A549 (cell line): ENCODE results near the gene PLEKHA7. TPM values are rescaled to one million over a fixed set of nuclear protein-coding genes. Genes with fewer than 3 reads are reported as not detected.
"Not testable (repeated sequence)": the region's sequence is repeated elsewhere in the genome, so short reads cannot be mapped to it uniquely, and the experiment has no call there.

ENCODE experiments used
- ATAC-seq, 2 experiments: fragments of 200-7000 bp in 1 of 2; fragments of >200 bp in 1 of 2; cut with Nextera tagmentation in 1 of 2; cut with Tn5 transposase in 1 of 2; 3 replicates each; pipeline versions ENCODE4 v1.8.0 to v1.9.1; 2018 to 2020; ENCODE audit warnings: mild to moderate bottlenecking in 1 of 2, moderate library complexity in 1 of 2
- CTCF ChIA-PET: fragments of 300-600 bp; sonication (Branson Sonifier 250); formaldehyde crosslinking; extraction: SDS; loops from one replicate; lab custom pipeline; 2021; ENCODE audit warnings: antibody characterized with exemption, inconsistent platforms; lab: Yijun Ruan, JAX
- POLR2A ChIA-PET: fragments of 350-600 bp; formaldehyde crosslinking; extraction: SDS; loops from one replicate; lab custom pipeline; 2021; ENCODE audit warnings: antibody characterized with exemption, inconsistent platforms; lab: Yijun Ruan, JAX
- DNase-seq, 2 experiments: peaks; one replicate each; pipeline versions ENCODE4 v3.0.0 to v3.0.0-alpha.2; 2011 to 2016; ENCODE audit warnings: low read depth in 1 of 2, low spot score in 1 of 2
- FAIRE-seq: peaks from 2 replicates; lab custom pipeline; 2011; peaks lifted over from hg19 to GRCh38; lab: Jason Lieb, UNC
- H3K27ac ChIP-seq, 2 experiments: fragments of >200 bp; sonication (Bioruptor Twin); formaldehyde crosslinking; 3 replicates each; pipeline ENCODE4 v1.5.1; 2016 to 2017
- H3K4me1 ChIP-seq: fragments of >200 bp; sonication (Bioruptor Twin); formaldehyde crosslinking; 3 replicates; pipeline ENCODE4 v1.6.1; 2016
- H3K4me2 ChIP-seq: fragments of >200 bp; sonication (Bioruptor Twin); formaldehyde crosslinking; 3 replicates; pipeline ENCODE4 v1.6.1; 2016
- H3K4me3 ChIP-seq: fragments of >200 bp; sonication (Bioruptor Twin); formaldehyde crosslinking; 3 replicates; pipeline ENCODE4 v1.5.1; 2016
- H3K9me3 ChIP-seq: fragments of >200 bp; sonication (Bioruptor Twin); formaldehyde crosslinking; 3 replicates; pipeline ENCODE4 v1.6.1; 2016
- BHLHE40 ChIP-seq: IDR thresholded peaks from 2 replicates; pipeline ENCODE4 v1.6.1; 2012; ENCODE audit warnings: low read depth, low read length, inconsistent platforms
- CEBPB ChIP-seq, 2 experiments: fragments of >200 bp in 1 of 2; sonication (Bioruptor Twin) in 1 of 2; formaldehyde crosslinking in 1 of 2; IDR thresholded peaks; 2 replicates each; pipeline ENCODE4 v1.6.1; 2012 to 2016
- CHD2 ChIP-seq: fragments of 150-350 bp; IDR thresholded peaks from 2 replicates; pipeline ENCODE4 v1.6.1; 2014; ENCODE audit warnings: low read length; ENCODE audit not compliant: partially characterized antibody
- CTCF ChIP-seq: fragments of >200 bp; sonication (Bioruptor Twin); formaldehyde crosslinking; IDR thresholded peaks from 3 replicates; pipeline ENCODE4 v1.5.1; 2016
- EHMT2 ChIP-seq: fragments of 200-600 bp; sonication (generic); IDR thresholded peaks from 2 replicates; pipeline ENCODE4 v1.6.1; 2016; ENCODE audit warnings: antibody characterized with exemption, low read depth, mild to moderate bottlenecking, moderate library complexity
- ELK1 ChIP-seq: fragments of 150-350 bp; IDR thresholded peaks from 2 replicates; pipeline ENCODE4 v1.6.1; 2014; ENCODE audit warnings: low read depth, mild to moderate bottlenecking, low read length
- FOSB ChIP-seq: fragments of 250-450 bp; sonication (Bioruptor Pico); IDR thresholded peaks from 2 replicates; pipeline ENCODE4 v1.5.0; 2020; ENCODE audit warnings: mild to moderate bottlenecking, moderate library complexity
- FOXS1 ChIP-seq: fragments of 250-450 bp; sonication (Bioruptor Pico); IDR thresholded peaks from 2 replicates; pipeline ENCODE4 v1.5.0; 2020; ENCODE audit warnings: mild to moderate bottlenecking, moderate library complexity
- HES2 ChIP-seq: fragments of >200 bp; sonication (Bioruptor Twin); formaldehyde crosslinking; IDR thresholded peaks from 2 replicates; pipeline ENCODE4 v1.6.1; 2016
- JUN ChIP-seq, 2 experiments: fragments of >200 bp; sonication (Bioruptor Twin); formaldehyde crosslinking; IDR thresholded peaks; 2 replicates in 1 of 2; 3 replicates in 1 of 2; pipeline ENCODE4 v1.6.1; 2016 to 2017
- JUNB ChIP-seq: fragments of >200 bp; sonication (Bioruptor Twin); formaldehyde crosslinking; IDR thresholded peaks from 2 replicates; pipeline ENCODE4 v1.6.1; 2016
- MAZ ChIP-seq: fragments of 150-350 bp; IDR thresholded peaks from 2 replicates; pipeline ENCODE4 v1.6.1; 2014; ENCODE audit warnings: antibody characterized with exemption, low read depth, low read length, borderline replicate concordance
- RAD21 ChIP-seq, 2 experiments: fragments of >200 bp in 1 of 2; sonication (Bioruptor Twin) in 1 of 2; formaldehyde crosslinking in 1 of 2; IDR thresholded peaks in 1 of 2; conservative IDR thresholded peaks in 1 of 2; 2 replicates in 1 of 2; 3 replicates in 1 of 2; pipeline ENCODE4 v1.6.1; 2012 to 2018; ENCODE audit warnings: inconsistent platforms in 1 of 2
- SMC3 ChIP-seq: fragments of >200 bp; sonication (Bioruptor Twin); formaldehyde crosslinking; IDR thresholded peaks from 3 replicates; pipeline ENCODE4 v1.6.1; 2018; ENCODE audit warnings: inconsistent platforms
- SREBF2 ChIP-seq: fragments of 450-650 bp; IDR thresholded peaks from 2 replicates; pipeline ENCODE4 v1.6.1; 2014; ENCODE audit warnings: mild to moderate bottlenecking, moderate library complexity
- ZNF302 ChIP-seq: fragments of 250-450 bp; sonication (Bioruptor Pico); IDR thresholded peaks from 2 replicates; pipeline ENCODE4 v1.9.0; 2021; ENCODE audit warnings: inconsistent platforms, mild to moderate bottlenecking, moderate library complexity
- WGBS: methylation state at CpG from one replicate; pipeline ENCODE4 v1.1.6; 2017; ENCODE audit errors: missing lambda C conversion rate; 5-methylcytosine and 5-hydroxymethylcytosine counted together
- polyA minus RNA-seq: library from RNA; depleted of rRNA, polyadenylated mRNA; stranded (reverse); fragments of >200 nt; gene quantifications from 2 replicates; pipeline ENCODE4 v1.2.3, GENCODE V29; 2011; rRNA and poly(A)+ RNA removed
- polyA plus RNA-seq, 4 experiments: library from polyadenylated mRNA; depleted of rRNA in 3 of 4; stranded (reverse); fragments of >200 nt; fragmentation: RNase III in 1 of 4; extraction: RNeasy Plus Mini Kit Qiagen cat#74134 plus additional on column Dnase treatment in 1 of 4; gene quantifications; 2 replicates in 3 of 4; 3 replicates in 1 of 4; pipeline ENCODE4 v1.2.3, GENCODE V29; 2011 to 2017

The PLEKHA7 gene, protein sequence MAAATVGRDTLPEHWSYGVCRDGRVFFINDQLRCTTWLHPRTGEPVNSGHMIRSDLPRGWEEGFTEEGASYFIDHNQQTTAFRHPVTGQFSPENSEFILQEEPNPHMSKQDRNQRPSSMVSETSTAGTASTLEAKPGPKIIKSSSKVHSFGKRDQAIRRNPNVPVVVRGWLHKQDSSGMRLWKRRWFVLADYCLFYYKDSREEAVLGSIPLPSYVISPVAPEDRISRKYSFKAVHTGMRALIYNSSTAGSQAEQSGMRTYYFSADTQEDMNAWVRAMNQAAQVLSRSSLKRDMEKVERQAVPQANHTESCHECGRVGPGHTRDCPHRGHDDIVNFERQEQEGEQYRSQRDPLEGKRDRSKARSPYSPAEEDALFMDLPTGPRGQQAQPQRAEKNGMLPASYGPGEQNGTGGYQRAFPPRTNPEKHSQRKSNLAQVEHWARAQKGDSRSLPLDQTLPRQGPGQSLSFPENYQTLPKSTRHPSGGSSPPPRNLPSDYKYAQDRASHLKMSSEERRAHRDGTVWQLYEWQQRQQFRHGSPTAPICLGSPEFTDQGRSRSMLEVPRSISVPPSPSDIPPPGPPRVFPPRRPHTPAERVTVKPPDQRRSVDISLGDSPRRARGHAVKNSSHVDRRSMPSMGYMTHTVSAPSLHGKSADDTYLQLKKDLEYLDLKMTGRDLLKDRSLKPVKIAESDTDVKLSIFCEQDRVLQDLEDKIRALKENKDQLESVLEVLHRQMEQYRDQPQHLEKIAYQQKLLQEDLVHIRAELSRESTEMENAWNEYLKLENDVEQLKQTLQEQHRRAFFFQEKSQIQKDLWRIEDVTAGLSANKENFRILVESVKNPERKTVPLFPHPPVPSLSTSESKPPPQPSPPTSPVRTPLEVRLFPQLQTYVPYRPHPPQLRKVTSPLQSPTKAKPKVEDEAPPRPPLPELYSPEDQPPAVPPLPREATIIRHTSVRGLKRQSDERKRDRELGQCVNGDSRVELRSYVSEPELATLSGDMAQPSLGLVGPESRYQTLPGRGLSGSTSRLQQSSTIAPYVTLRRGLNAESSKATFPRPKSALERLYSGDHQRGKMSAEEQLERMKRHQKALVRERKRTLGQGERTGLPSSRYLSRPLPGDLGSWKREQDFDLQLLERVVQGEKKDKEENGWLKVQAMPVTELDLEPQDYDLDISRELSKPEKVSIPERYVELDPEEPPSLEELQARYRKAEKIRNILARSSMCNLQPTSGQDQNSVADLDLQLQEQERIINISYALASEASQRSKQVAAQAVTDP
- polyA plus RNA-seq (2011; rRNA removed) = 8.7 and 15.3 TPM in 2 replicates
- polyA plus RNA-seq (2012; cell fraction: cytosol; rRNA removed) = 9.6 and 12.8 TPM in 2 replicates
- polyA plus RNA-seq (2012; cell fraction: nucleus; rRNA removed) = 38.1 and 47.3 TPM in 2 replicates
- 12.8 to 13.9 TPM (median 13.8 TPM) in 3 replicates for polyA plus RNA-seq (2017; fragmentation: RNase III; extraction: RNeasy Plus Mini Kit Qiagen cat#74134 plus additional on column Dnase treatment)
- polyA minus RNA-seq = 10.0 and 12.1 TPM in 2 replicates

GRCh38 chr11:17014321-17014832 lies at the start of gene PLEKHA7:
PLEKHA7 (minus strand) TSS chr11:17014414; CDS start chr11:17014401, 13 bp downstream.
- peak within 1 kb of the TSS; percentile 69 for H3K4me3 ChIP-seq
- ChIA-PET CTCF (interaction anchor here (0.7 to 3.0 kb wide), 18 partner anchors 11 to 252 kb away, joined by 3 to 21 read pairs (median 4); no protein-coding TSS in a partner anchor), POLR2A (interaction anchor here (1.2 to 3.9 kb wide), 2 partner anchors 23 to 63 kb away, joined by 3 to 37 read pairs; partner anchors contain the start of gene RPS13)
- peak within 1 kb of the TSS; percentile 95 for H3K27ac ChIP-seq
- 0% methylated on average over 1 of the region's 76 CpGs for WGBS
- FAIRE-seq = no peak
- H3K9me3 ChIP-seq = no peaks in the 10 kb centered on the region
- H3K4me2 ChIP-seq = peak within 1 kb of the TSS; percentile 79
- peak; percentile 22 to 38 for DNase-seq
- peak; percentile 0 to 46; a peak in 4 of 6 replicates for ATAC-seq
- peaks cover 47% of the 10 kb centered on the region for H3K4me1 ChIP-seq
- TF ChIP-seq FOXS1 (CRISPR knock-in tag) (no peak), ELK1 (no peak), MAZ (no peak), CHD2 (no peak), JUN (IDR thresholded peaks at IDR 0.05) (peak in 1 of 2 experiments; percentile 49; a peak in 1 of 5 replicates)
- TF ChIP-seq, all 56 proteins: peak for 1

GRCh38 chr11:17063171-17064002 lies 49.2 kb upstream of the PLEKHA7 start:
- FAIRE-seq = no peak
- ChIA-PET CTCF (interaction anchor here (0.7 to 5.6 kb wide), 54 partner anchors 9 to 465 kb away, joined by 3 to 72 read pairs (median 5); partner anchors contain the start of genes PLEKHA7 and RPS13), POLR2A (interaction anchor here (0.9 to 1.0 kb wide), 2 partner anchors 14 to 51 kb away, joined by 3 to 5 read pairs; partner anchors contain the start of gene RPS13)

GRCh38 chr11:17051146-17051545 lies 36.9 kb upstream of the PLEKHA7 start:
- H3K27ac ChIP-seq, H3K4me3 ChIP-seq, FAIRE-seq, POLR2A ChIA-PET, H3K4me2 ChIP-seq, DNase-seq, CTCF ChIA-PET, H3K9me3 ChIP-seq, ATAC-seq: not testable (repeated sequence)
- 96% methylated on average over 10 of the region's 27 CpGs for WGBS
- peaks cover 15% of the 10 kb centered on the region for H3K4me1 ChIP-seq

More at GRCh38 chr11:17063171-17064002, 49.2 kb upstream of the PLEKHA7 start:
- no peak for TF ChIP-seq HES2
- TF ChIP-seq CTCF = peak; percentile 89
- peak; percentile 95 to 96 for TF ChIP-seq RAD21 (conservative IDR thresholded peaks at IDR 0.05 in 1 of 2, IDR thresholded peaks at IDR 0.05 in 1 of 2)
- TF ChIP-seq BHLHE40 = no peak
- TF ChIP-seq CEBPB (IDR thresholded peaks at IDR 0.05) = no peak
- no peak for TF ChIP-seq JUNB
- TF ChIP-seq CHD2 = no peak
- TF ChIP-seq FOSB = no peak
- no peak for TF ChIP-seq SREBF2
- peak; percentile 97 for TF ChIP-seq SMC3
- TF ChIP-seq ZNF302 (CRISPR knock-in tag) = no peak
- no peak for TF ChIP-seq ELK1
- TF ChIP-seq EHMT2 = no peak
- no peaks in the 10 kb centered on the region for H3K9me3 ChIP-seq
- DNase-seq (peak; percentile 54 to 57), ATAC-seq (peak; percentile 99)
- H3K4me3 ChIP-seq = no peak overlapping the region
- H3K27ac ChIP-seq = no peak overlapping the region
- no peaks in the 10 kb centered on the region for H3K4me1 ChIP-seq
- 81% methylated on average over 3 of the region's 4 CpGs for WGBS
- no peak overlapping the region for H3K4me2 ChIP-seq

- H3K4me3 ChIP-seq, CTCF ChIA-PET, H3K9me3 ChIP-seq, FAIRE-seq, POLR2A ChIA-PET, ATAC-seq, DNase-seq: not testable (repeated sequence)
- Histone ChIP-seq H3K4me1 (peaks cover 15% of the 10 kb centered on the region), H3K27ac (peak overlapping the region in 1 of 2 experiments; percentile 52; a peak in 1 of 6 replicates), H3K4me2 (peak overlapping the region; percentile 60)
- WGBS = 11% methylated on average over 4 of the region's 4 CpGs
These were observed 34.3 kb upstream of the PLEKHA7 start for GRCh38 chr11:17048491-17048890.
